H1 (cell line): Measurements from ENCODE around the gene REM1. TPM values are rescaled to one million over a fixed set of nuclear protein-coding genes. Genes with fewer than 3 reads are reported as not detected.

ENCODE experiments used
- CHD2 ChIP-seq: IDR thresholded peaks from 2 replicates; pipeline ENCODE4 v1.6.1; 2012; ENCODE audit warnings: low read length, improper control_type of control experiment
- CTBP2 ChIP-seq: IDR thresholded peaks from 2 replicates; pipeline ENCODE4 v1.7.0; 2011; ENCODE audit warnings: borderline replicate concordance, mild to moderate bottlenecking, moderate library complexity, mixed read lengths, low read length; ENCODE audit not compliant: insufficient read depth, insufficient read length
- JUN ChIP-seq: IDR thresholded peaks from 2 replicates; pipeline ENCODE4 v1.6.1; 2011; ENCODE audit warnings: low read depth, mild to moderate bottlenecking, improper control_type of control experiment, low read length
- SP2 ChIP-seq: IDR thresholded peaks from 2 replicates; pipeline ENCODE4 v1.6.1; 2012; ENCODE audit warnings: mild to moderate bottlenecking, low read length, inconsistent platforms
- polyA plus RNA-seq, 7 experiments: library from polyadenylated mRNA; depleted of rRNA in 3 of 7; stranded (reverse) in 5 of 7; unstranded in 2 of 7; fragments of >200 nt in 5 of 7; fragments of 200-250 nt in 2 of 7; gene quantifications; 1 replicate in 5 of 7; 2 replicates in 1 of 7; 4 replicates in 1 of 7; pipeline versions ENCODE4 v1.2.1 to v1.2.3, GENCODE V29; 2011 to 2013; ENCODE audit warnings: missing spikeins in 2 of 7, mixed read lengths in 2 of 7
- total RNA-seq: library from RNA; stranded (reverse); fragmentation: NEBNext Ultra II Directional; extraction: Animal tissue kit (Norgen Biotek cat#: 25700); gene quantifications from 2 replicates; pipeline ENCODE4 v1.2.1, GENCODE V29; 2021
- TF ChIP-seq, protein P1 (sequence below): IDR thresholded peaks from 2 replicates; pipeline ENCODE4 v1.6.1; 2012; ENCODE audit warnings: inconsistent platforms

Gene REM1
- total and polyA plus RNA-seq, 2 of the 8 experiments (the other 6 are each of a cell fraction or from before 2014, with no cell fraction given): 0.05 TPM; not detected in 1

DNA sequence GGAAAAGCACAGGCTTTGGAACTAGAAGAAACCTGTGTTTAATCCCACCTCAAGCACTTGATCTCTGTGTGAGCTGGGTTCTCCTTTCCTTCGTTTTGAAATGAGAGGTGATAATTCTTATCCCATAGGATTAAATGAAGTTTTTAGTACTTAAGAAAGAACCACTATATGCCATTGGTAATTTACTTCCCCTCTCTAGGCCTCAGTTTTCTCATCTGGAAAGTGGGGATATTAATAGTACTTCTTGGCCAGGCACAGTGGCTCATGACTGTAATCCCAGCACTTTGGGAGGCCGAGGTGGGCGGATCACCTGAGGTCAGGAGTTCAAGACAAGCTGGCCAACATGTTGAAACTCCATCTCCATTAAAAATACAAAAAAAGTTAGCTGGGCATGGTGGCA, 14.1 kb downstream of the REM1 start (continued):
- TF ChIP-seq CHD2 (no peak), CTBP2 (no peak), SP2 (no peak), JUN (no peak)
- TF ChIP-seq, protein P1, sequence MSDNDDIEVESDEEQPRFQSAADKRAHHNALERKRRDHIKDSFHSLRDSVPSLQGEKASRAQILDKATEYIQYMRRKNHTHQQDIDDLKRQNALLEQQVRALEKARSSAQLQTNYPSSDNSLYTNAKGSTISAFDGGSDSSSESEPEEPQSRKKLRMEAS: no peak
